GM20431 (cell line): ENCODE measurements around the gene DNAJC27.
"Not testable (repeated sequence)": the region's sequence is repeated elsewhere in the genome, so short reads cannot be mapped to it uniquely, and the experiment has no call there.

ENCODE experiments used
- in situ Hi-C: fragments of 300-500 bp; cut with MseI, MboI; formaldehyde crosslinking; loops from one replicate; pipeline ENCODE4 v1.15.0; 2020; ENCODE audit warnings: low sequenced_read_pairs; ENCODE audit not compliant: unreplicated experiment

DNAJC27 gene

GRCh38 chr2:24971536-24972314 lies at the start of gene DNAJC27:
Gene DNAJC27, minus strand, starts transcription at chr2:24971955. Its CDS starts 51 bp downstream, at chr2:24971904.
- in situ Hi-C loops: no loop called here

- in situ Hi-C loops: no loop called here
These were observed 46.9 kb upstream of the DNAJC27 start for GRCh38 chr2:25018681-25019080.

GRCh38 chr2:25014631-25015030 lies 42.9 kb upstream of the DNAJC27 start:
- in situ Hi-C loops: no loop called here

GRCh38 chr2:25011342-25011741 lies 39.6 kb upstream of the DNAJC27 start:
- in situ Hi-C loops: not testable (repeated sequence)

- in situ Hi-C loops: no loop called here
These were observed 38.2 kb upstream of the DNAJC27 start for GRCh38 chr2:25009954-25010353.

- in situ Hi-C loops: no loop called here
These were observed 30.3 kb upstream of the DNAJC27 start for GRCh38 chr2:25002066-25002465.

- in situ Hi-C loops: no loop called here
These were observed 29.5 kb upstream of the DNAJC27 start for GRCh38 chr2:25001325-25001637.

- in situ Hi-C loops: no loop called here
These were observed 29.0 kb upstream of the DNAJC27 start for GRCh38 chr2:25000503-25001324.

- in situ Hi-C loops: no loop called here
These were observed 28.3 kb upstream of the DNAJC27 start for GRCh38 chr2:25000036-25000435.

- in situ Hi-C loops: not testable (repeated sequence)
These were observed 27.3 kb upstream of the DNAJC27 start for GRCh38 chr2:24999097-24999496.

GRCh38 chr2:24994146-24994724 lies 22.5 kb upstream of the DNAJC27 start:
- in situ Hi-C loops: no loop called here

GRCh38 chr2:24993406-24994145 lies 21.8 kb upstream of the DNAJC27 start:
- in situ Hi-C loops: no loop called here

GRCh38 chr2:24986372-24986771 lies 14.6 kb upstream of the DNAJC27 start:
- in situ Hi-C loops: loop anchor here (5.0 kb wide), 1 partner anchor 146 kb away; no protein-coding TSS in a partner anchor

- in situ Hi-C loops: loop anchor here (5.0 kb wide), 1 partner anchor 147 kb away; no protein-coding TSS in a partner anchor
These were observed 13.8 kb upstream of the DNAJC27 start for GRCh38 chr2:24985511-24985910.

GRCh38 chr2:24984912-24985311 lies 13.2 kb upstream of the DNAJC27 start:
- in situ Hi-C loops: loop anchor here (5.0 kb wide), 1 partner anchor 147 kb away; no protein-coding TSS in a partner anchor

- in situ Hi-C loops: no loop called here
These were observed 9.8 kb upstream of the DNAJC27 start for GRCh38 chr2:24981411-24982136.

- in situ Hi-C loops: no loop called here
These were observed 6.9 kb upstream of the DNAJC27 start for GRCh38 chr2:24978661-24979060.

GRCh38 chr2:24977631-24978030 lies 5.9 kb upstream of the DNAJC27 start:
- in situ Hi-C loops: no loop called here

- in situ Hi-C loops: no loop called here
These were observed 2.1 kb upstream of the DNAJC27 start for GRCh38 chr2:24973812-24974211.
